ENCODE results near the gene EIF3I. TPM values are rescaled to one million over a fixed set of nuclear protein-coding genes. Genes with fewer than 3 reads are reported as not detected.

The EIF3I gene
- total RNA-seq, 1 experiment from 2014 or later = 294 TPM

DNA sequence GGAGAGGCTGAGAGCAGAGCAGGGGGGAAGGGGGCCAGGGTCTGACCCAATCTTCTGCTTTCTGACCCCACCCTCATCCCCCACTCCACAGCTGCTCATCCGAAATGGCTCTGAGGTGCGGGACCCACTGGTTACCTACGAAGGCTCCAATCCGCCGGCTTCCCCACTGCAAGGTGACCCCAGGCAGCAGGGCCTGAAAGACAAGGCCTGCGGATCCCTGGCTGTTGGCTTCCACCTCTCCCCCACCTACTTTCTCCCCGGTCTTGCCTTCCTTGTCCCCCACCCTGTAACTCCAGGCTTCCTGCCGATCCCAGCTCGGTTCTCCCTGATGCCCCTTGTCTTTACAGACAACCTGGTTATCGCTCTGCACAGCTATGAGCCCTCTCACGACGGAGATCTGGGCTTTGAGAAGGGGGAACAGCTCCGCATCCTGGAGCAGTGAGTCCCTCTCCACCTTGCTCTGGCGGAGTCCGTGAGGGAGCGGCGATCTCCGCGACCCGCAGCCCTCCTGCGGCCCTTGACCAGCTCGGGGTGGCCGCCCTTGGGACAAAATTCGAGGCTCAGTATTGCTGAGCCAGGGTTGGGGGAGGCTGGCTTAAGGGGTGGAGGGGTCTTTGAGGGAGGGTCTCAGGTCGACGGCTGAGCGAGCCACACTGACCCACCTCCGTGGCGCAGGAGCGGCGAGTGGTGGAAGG lies 52.6 kb downstream of the EIF3I start:
- intact Hi-C loops (cut with micrococcal nuclease; ENCODE audit: unreplicated experiment) = no loop called here
- no peaks in the 10 kb centered on the region for H3K27me3 ChIP-seq (ENCODE audit: control insufficient read depth, insufficient read depth, low read length)
- H3K27ac ChIP-seq (ENCODE audit: low read length) = no peak overlapping the region
- ChIA-PET CTCF (no interaction called here), POLR2A (no interaction called here)
- ATAC-seq (peak; percentile 10; the same call in 1 of the 2 replicates), DNase-seq (ENCODE audit: low read depth, low spot score) (no peak)
- H3K4me1 ChIP-seq (ENCODE audit: control insufficient read depth, insufficient read depth, low read length) = peaks cover 12% of the 10 kb centered on the region; the same call in 1 of the 2 replicates
- TF ChIP-seq, protein P1, sequence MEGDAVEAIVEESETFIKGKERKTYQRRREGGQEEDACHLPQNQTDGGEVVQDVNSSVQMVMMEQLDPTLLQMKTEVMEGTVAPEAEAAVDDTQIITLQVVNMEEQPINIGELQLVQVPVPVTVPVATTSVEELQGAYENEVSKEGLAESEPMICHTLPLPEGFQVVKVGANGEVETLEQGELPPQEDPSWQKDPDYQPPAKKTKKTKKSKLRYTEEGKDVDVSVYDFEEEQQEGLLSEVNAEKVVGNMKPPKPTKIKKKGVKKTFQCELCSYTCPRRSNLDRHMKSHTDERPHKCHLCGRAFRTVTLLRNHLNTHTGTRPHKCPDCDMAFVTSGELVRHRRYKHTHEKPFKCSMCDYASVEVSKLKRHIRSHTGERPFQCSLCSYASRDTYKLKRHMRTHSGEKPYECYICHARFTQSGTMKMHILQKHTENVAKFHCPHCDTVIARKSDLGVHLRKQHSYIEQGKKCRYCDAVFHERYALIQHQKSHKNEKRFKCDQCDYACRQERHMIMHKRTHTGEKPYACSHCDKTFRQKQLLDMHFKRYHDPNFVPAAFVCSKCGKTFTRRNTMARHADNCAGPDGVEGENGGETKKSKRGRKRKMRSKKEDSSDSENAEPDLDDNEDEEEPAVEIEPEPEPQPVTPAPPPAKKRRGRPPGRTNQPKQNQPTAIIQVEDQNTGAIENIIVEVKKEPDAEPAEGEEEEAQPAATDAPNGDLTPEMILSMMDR (IDR thresholded peaks at IDR 0.05) = no peak
- TF ChIP-seq, protein P2, sequence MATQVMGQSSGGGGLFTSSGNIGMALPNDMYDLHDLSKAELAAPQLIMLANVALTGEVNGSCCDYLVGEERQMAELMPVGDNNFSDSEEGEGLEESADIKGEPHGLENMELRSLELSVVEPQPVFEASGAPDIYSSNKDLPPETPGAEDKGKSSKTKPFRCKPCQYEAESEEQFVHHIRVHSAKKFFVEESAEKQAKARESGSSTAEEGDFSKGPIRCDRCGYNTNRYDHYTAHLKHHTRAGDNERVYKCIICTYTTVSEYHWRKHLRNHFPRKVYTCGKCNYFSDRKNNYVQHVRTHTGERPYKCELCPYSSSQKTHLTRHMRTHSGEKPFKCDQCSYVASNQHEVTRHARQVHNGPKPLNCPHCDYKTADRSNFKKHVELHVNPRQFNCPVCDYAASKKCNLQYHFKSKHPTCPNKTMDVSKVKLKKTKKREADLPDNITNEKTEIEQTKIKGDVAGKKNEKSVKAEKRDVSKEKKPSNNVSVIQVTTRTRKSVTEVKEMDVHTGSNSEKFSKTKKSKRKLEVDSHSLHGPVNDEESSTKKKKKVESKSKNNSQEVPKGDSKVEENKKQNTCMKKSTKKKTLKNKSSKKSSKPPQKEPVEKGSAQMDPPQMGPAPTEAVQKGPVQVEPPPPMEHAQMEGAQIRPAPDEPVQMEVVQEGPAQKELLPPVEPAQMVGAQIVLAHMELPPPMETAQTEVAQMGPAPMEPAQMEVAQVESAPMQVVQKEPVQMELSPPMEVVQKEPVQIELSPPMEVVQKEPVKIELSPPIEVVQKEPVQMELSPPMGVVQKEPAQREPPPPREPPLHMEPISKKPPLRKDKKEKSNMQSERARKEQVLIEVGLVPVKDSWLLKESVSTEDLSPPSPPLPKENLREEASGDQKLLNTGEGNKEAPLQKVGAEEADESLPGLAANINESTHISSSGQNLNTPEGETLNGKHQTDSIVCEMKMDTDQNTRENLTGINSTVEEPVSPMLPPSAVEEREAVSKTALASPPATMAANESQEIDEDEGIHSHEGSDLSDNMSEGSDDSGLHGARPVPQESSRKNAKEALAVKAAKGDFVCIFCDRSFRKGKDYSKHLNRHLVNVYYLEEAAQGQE (IDR thresholded peaks at IDR 0.05; ENCODE audit: insufficient read depth in 1 of 2, low read depth in 2 of 2, low read length in 1 of 2) = no peak
- TF ChIP-seq POLR2AphosphoS5 (IDR thresholded peaks at IDR 0.05; ENCODE audit: low read depth, low read length) (no peak), SIN3A (IDR thresholded peaks at IDR 0.05; ENCODE audit: borderline replicate concordance, insufficient read depth, low read depth, low read length) (no peak), TCF7L2 (IDR thresholded peaks at IDR 0.05; ENCODE audit: low read depth, low read length) (no peak)
- no TSS peak for BruUV-seq (replicated peaks)
- no peaks in the 10 kb centered on the region for H3K36me3 ChIP-seq (ENCODE audit: control insufficient read depth, insufficient read depth, low read length)
- no peaks in the 10 kb centered on the region for H3K9me3 ChIP-seq (ENCODE audit: control insufficient read depth, insufficient read depth, low read depth, low read length)
- in situ Hi-C loops (cut with HindIII; ENCODE audit: low pct_unique_long_range_greater_than_20kb, low sequenced_read_pairs) = no loop called here
- no peak overlapping the region for H3K4me3 ChIP-seq (ENCODE audit: low read depth in 2 of 2, low read length in 2 of 2)

DNA sequence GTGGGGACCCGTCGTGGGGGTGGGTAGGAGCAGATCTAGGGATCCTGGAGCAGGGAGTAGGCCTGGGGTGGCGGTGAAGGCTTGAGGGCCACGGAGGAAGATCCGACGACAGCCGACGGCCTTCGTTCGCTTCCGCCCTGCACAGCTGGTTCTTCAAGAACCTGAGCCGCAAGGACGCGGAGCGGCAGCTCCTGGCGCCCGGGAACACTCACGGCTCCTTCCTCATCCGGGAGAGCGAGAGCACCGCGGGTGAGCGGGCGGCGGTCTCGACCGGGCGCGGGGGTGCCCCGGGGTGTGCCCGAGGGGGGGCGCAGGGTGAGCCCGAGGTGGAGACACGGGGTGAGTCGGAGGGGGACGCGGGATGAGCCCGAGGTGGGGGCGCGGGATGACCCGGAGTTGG lies 53.2 kb downstream of the EIF3I start:
- POLR2A ChIA-PET = no interaction called here
- BruUV-seq (replicated peaks) = no TSS peak
- Histone ChIP-seq H3K36me3 (ENCODE audit: control insufficient read depth, insufficient read depth, low read length) (no peaks in the 10 kb centered on the region), H3K4me1 (ENCODE audit: control insufficient read depth, insufficient read depth, low read length) (peaks cover 12% of the 10 kb centered on the region; the same call in 1 of the 2 replicates), H3K9me3 (ENCODE audit: control insufficient read depth, insufficient read depth, low read depth, low read length) (no peaks in the 10 kb centered on the region), H3K27ac (ENCODE audit: low read length) (no peak overlapping the region), H3K4me3 (ENCODE audit: low read depth in 2 of 2, low read length in 2 of 2) (no peak overlapping the region), H3K27me3 (ENCODE audit: control insufficient read depth, insufficient read depth, low read length) (no peaks in the 10 kb centered on the region)
- ATAC-seq (no peak), DNase-seq (ENCODE audit: low read depth, low spot score) (no peak)
- CTCF ChIA-PET = no interaction called here
- TF ChIP-seq, protein P2 (IDR thresholded peaks at IDR 0.05; ENCODE audit: insufficient read depth in 1 of 2, low read depth in 2 of 2, low read length in 1 of 2) = no peak
- TF ChIP-seq, protein P1 (IDR thresholded peaks at IDR 0.05) = no peak
- TF ChIP-seq TCF7L2 (IDR thresholded peaks at IDR 0.05; ENCODE audit: low read depth, low read length) (no peak), SIN3A (IDR thresholded peaks at IDR 0.05; ENCODE audit: borderline replicate concordance, insufficient read depth, low read depth, low read length) (no peak), POLR2AphosphoS5 (IDR thresholded peaks at IDR 0.05; ENCODE audit: low read depth, low read length) (no peak)
- in situ Hi-C loops (cut with HindIII; ENCODE audit: low pct_unique_long_range_greater_than_20kb, low sequenced_read_pairs) (no loop called here), intact Hi-C loops (cut with micrococcal nuclease; ENCODE audit: unreplicated experiment) (no loop called here)
